Caki2 (cell line): ENCODE data around the gene SLC44A3. TPM values are rescaled to one million over a fixed set of nuclear protein-coding genes. Genes with fewer than 3 reads are reported as not detected.

Source experiments
- DNase-seq: peaks from one replicate; pipeline ENCODE4 v3.0.0-alpha.2; 2015; ENCODE audit warnings: low read depth
- in situ Hi-C: cut with HindIII; loops from 2 replicates; pipeline ENCODE4 v1.10.0; 2016; ENCODE audit warnings: low sequenced_read_pairs, low pct_unique_long_range_greater_than_20kb, mixed read lengths
- total RNA-seq: library from RNA; depleted of rRNA; stranded (reverse); fragments of >200 nt; shearing (Covaris generic); gene quantifications from 2 replicates; pipeline ENCODE4 v1.2.3, GENCODE V29; 2014; ENCODE audit warnings: low replicate concordance; rRNA removed

SLC44A3 gene, protein sequence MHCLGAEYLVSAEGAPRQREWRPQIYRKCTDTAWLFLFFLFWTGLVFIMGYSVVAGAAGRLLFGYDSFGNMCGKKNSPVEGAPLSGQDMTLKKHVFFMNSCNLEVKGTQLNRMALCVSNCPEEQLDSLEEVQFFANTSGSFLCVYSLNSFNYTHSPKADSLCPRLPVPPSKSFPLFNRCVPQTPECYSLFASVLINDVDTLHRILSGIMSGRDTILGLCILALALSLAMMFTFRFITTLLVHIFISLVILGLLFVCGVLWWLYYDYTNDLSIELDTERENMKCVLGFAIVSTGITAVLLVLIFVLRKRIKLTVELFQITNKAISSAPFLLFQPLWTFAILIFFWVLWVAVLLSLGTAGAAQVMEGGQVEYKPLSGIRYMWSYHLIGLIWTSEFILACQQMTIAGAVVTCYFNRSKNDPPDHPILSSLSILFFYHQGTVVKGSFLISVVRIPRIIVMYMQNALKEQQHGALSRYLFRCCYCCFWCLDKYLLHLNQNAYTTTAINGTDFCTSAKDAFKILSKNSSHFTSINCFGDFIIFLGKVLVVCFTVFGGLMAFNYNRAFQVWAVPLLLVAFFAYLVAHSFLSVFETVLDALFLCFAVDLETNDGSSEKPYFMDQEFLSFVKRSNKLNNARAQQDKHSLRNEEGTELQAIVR
- 3.1 and 4.4 TPM in 2 replicates for total RNA-seq

DNA sequence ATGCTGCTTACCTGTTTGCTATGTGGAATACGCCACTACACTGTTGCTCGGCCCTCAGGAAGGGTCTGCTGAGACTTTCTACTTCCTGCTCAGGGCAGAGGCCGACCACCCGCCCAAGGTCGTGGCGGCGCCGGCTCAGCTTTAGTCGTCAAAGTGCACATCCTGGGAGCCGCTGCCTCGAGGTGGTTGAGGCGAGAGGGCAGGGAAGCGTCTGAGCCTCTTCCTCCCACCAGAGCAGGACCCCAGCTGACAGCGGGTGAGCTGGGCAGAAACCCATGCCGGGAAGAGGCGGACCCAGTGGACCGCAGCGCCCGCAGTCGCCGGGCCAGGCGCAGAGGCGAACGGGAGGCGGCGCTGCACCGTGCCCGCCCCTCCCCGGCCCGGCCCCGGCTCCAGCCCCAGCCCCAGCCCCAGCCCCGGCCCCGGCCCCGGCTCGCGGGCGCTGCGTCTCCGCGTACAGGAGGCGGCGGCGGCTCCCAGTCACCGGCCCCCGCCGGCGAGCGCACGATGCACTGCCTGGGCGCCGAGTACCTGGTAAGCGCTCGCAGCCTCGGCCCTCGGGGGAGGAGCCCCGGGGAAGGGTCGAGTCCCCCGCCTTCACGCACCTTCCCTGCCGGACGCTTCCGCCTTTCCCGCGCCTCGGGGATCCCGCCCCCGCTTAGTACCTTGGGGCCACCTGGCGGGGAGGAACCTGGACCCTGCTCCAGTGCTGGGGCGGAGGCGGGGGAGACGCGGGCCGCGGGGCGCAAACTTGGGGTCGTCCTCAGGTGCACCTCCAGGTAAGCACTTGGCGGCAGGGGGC, at the start of gene SLC44A3:
Gene SLC44A3 (plus strand): TSS at position 413 of the 802 bp plus-strand sequence. CDS start 95 bp downstream, at position 508.
- DNase-seq: peak; percentile 2
- in situ Hi-C loops: no loop called here

DNA sequence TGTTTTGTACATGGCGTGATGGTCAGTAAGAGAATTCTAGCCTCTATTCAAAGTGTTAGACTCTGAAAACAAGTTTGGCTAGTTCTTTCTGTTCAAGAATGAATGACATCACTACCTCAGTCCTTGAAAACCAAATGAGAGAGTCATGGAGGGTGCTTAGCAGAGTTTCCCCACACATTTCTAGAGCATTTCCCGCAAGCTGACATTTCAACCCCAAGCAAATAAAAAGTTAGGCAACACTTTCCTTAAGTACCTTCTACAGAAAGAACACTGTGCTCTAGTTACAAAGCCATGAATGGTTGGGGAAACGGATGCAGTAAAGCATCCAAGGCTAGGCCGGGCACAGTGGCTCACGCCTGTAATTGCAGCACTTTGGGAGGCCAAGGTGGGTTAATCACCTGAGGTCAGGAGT, 47.9 kb upstream of the SLC44A3 start:
- in situ Hi-C loops: no loop called here

DNA sequence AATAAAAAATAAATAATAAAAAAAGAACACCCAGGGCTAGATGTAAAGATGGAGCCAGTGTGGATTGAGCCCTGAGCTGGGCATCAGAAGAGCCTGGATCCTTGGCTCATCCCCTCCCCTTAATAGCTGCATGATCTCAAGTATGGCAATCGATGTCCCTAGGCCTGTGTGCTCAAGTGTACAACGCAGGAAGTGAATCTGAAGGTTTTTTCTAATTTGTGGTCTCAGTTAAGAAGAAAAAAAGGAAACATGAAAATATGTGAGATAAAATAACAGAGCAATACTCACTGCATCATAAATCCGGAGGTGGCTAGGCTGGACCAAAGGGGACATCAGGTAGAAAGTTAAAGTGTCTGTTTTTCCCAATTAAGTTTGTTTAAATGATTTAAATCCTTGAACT, 47.3 kb upstream of the SLC44A3 start:
- DNase-seq: no peak
- in situ Hi-C loops: no loop called here

More for the DNA sequence above, 47.9 kb upstream of the SLC44A3 start:
- no peak for DNase-seq

DNA sequence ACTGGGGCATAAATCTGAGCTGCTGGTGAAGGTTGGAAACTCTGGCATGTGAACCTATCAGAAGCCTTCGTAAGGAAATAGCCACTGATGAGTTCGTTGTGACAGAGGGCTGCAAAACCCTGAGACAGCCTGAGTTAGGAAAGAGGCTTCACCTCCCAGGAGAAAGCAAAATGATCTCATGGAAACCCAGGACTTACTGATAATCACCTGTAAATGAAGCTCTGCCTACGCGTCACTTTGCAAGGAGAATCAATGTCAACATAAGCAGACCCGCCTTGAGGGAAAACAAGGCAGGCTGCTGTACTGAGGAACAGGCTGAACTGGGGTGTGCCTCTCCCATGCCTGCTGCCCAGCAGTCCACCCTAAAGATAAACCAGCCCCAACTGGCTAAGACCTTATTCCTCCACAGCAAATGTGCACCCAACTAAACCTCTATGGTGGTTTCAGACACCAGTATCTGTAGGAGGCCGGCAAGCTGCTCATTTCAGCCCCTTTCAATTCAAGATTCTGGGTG, 46.8 kb upstream of the SLC44A3 start:
- DNase-seq: no peak
- in situ Hi-C loops: no loop called here

DNA sequence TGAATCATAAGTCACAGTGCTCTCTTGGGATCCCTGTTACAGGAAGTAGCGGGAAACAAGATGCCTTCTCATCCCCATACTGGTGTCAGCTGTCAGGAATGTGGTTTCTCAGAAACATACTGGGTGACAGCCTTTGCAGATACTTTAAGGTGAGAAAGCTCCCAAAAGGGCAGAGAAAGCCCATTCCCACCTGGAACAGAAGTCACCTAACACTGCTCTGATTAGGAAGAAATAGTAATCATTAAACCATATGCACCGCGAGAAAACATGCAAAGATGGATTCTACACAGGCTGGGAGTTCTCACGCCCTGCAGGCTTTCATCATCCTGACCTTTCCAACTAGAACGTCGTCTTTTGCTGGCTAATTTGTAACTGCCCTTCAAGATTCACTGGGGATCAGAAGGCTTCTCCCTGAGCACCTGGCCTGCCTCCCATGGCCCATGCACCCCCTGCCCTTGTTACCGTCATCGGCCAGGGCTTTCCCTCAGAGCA, 46.2 kb upstream of the SLC44A3 start:
- DNase-seq: peak; percentile 7
- in situ Hi-C loops: no loop called here

DNA sequence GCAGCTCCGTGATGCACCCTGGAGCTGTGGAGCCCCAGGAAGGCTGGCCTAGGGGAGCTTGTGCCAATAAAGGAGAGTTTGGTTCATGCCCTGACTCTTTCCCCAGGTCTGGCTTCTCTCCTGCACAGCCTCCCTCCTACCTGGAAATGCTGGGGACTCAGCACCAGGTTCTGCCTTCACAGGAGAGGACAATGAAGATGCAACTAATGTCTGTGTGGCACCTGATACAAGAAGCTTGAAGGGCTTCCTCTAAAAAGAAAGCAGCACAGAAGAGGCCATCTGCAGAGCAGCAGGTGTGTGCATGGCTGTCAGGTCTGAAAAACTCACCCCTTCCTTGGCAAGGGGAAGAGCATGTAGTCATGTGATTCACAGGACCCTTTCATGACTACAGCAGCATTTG, 43.7 kb upstream of the SLC44A3 start:
- DNase-seq: no peak
- in situ Hi-C loops: no loop called here

DNA sequence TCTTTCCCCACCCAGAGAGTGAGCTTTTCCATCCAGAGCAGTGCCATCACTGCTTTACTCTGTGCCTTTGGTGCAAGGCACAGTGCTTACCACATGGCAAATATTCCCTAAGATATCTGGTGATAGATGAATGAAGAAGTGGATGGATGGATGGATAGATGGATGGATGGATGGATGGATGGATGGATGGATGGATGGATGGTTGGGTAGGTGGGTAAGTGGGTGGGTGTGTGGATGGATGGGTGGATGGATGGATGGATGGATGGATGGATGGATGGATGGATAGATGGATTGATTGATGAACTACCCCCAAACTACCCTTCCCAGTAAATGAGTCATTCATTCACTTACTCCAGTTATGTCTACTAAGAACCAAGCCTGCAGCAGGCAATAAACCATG, 42.9 kb upstream of the SLC44A3 start:
- in situ Hi-C loops: no loop called here
- no peak for DNase-seq

DNA sequence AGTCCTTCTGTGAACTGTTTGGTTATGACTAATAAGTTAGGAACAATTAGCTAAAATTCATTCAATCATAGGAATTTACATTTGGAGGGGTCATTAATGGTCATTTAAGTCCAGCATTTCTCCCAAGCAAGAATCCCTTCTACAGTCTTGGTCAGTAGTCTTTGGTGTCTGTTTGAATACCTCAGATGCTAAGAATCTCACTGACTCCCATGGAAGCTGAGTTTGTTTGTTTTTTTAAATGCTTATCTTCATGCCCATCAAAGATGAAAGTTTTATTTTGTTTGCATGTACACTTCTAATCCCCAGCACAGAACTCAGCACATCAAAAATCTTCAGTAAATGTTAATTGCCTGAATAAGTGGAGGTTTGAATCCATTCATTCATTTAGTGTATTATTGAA, 41.3 kb upstream of the SLC44A3 start:
- in situ Hi-C loops: no loop called here
- DNase-seq: no peak

DNA sequence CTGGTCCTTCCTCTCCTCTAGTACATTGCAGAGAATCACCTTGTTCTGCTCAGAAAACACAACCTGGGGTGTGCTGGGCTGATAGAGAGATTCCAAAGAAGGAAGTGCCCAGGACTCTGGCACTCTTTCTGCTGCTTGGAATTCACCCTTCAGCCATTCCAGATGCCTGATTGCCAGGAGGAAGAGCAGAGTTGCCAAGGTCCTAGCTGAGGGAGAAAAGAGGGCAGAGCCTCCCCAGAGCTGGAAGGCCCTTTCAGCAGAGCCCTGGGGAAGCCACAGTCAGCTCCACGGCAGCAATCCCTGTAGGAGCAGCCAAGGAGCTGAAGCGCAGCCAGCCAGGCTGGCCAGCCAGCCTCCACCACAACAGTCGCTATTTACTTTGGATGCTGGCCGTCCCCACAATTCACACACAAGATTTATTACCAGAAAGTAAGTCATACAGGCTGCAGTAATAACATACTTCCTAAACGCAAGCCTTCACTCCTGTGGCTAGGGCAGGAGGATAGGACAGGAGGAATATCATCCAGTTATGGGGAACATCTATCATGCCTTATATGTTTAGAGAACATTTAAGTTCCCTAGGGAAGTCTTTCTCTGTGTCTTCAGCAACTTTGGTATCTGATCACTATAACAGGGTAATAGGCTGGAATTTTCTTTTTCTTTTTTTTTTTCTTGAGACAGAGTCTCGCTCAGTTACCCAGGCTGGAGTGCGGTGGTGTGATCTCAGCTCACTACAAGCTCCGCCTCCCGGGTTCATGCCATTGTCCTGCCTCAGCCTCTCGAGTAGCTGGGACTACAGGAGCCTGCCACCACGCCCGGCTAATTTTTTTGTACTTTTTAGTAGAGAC, 36.6 kb upstream of the SLC44A3 start:
- in situ Hi-C loops: no loop called here
- DNase-seq: peak; percentile 5

DNA sequence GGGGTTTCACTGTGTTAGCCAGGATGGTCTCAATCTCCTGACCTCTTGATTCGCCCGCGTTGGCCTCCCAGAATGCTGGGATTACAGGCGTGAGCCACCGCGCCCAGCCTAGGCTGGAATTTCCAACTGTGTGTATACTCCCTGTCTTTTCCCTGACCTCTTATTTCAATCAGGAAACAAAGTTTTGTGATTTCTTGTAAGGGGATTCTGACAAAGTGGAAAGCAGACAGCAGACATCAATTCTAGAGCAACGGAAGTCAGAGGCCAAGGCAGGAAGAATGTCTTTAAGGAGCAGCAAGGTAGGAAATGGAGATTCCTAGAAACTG, 36.0 kb upstream of the SLC44A3 start:
- in situ Hi-C loops: no loop called here
- DNase-seq: no peak

DNA sequence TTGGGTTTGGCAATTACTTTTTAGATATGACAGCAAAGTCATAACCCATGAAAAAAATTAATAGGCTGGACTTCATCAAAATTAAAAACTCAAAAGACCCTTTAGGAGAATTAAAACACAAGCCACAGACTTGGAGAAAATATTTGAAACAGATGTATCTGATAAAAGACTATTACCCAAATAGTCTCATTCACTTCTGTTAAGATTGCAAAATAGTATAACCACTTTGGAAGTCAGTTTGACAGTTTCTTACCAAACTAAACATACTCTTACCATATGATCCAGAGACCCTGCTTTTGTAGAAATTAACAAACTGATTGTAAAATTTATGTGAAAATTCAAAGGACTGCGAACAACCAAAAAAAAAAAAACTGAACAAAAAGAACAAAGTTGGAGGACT, 32.5 kb upstream of the SLC44A3 start:
- in situ Hi-C loops: no loop called here
- no peak for DNase-seq

DNA sequence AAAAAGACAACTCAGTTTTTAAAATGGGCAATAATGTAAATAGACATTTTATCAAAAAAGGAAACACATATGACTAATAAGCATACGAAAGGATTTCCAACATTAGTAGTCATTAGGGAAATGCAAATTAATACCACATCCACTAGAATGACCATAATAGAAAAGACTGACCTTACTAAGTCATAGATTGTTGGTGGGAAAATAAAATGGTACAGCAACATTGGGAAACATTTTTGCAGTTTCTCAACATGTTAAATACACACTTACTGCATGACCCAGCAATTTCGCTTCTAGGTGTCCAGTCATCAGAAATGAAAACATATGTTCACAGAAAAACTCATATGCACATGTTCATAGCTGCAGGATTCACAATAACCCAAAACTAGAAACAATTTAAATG, 29.9 kb upstream of the SLC44A3 start:
- no peak for DNase-seq
- in situ Hi-C loops: no loop called here

DNA sequence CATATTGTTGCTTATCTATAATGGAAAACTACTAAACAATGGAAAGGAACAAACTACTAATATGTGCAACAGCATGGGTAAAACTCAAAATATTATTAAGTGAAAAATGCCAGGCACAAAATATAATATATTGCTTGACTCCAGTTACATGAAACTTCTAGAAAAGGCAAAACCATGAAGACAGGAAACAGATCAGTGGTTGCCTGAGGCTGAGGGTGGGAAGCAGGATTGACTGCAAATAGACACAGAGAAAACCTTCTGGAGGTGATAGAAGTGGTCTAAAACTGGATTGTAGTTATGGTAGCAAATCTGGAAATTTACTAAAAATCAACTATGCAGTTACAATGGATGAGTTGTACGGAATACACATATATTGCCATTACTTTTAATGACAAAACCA, 29.5 kb upstream of the SLC44A3 start:
- no peak for DNase-seq
- in situ Hi-C loops: no loop called here

DNA sequence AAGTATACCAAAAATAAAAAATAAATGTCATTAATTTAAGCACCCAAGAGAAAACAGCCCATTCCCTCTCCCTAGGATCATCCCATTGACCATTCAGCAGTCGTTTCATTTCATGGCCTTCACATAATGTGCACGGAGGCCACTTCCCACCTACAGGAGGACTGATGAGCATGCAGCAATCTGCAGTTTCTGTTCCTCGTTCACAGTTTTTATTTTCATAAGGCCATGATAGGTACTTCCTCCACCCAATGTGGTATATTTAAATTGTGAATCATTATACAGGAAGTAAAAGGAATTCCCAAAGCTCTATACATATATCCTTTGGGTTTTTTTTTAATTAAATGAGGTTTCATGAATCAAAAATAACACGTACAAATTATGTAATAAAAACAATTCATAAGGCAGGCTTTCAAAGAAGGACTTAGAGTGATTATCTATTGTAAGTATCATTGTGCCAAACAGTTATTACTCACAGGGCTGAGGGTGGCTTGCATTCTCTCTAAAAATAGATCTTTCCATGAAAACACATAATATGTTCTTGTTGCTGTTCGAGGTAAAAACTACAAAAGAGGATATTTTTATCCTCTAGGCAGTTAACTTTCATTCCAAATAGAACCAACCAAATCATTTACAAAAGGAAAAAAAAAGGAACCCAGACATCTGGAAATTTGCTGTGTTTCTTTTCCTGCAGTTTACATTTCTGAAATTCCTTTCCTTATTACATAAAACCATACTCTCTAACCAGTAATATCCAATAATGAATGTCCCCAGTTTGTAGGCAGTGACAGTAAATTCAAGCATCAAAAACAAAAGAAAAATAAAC, 27.5 kb upstream of the SLC44A3 start:
- DNase-seq: no peak
- in situ Hi-C loops: no loop called here

DNA sequence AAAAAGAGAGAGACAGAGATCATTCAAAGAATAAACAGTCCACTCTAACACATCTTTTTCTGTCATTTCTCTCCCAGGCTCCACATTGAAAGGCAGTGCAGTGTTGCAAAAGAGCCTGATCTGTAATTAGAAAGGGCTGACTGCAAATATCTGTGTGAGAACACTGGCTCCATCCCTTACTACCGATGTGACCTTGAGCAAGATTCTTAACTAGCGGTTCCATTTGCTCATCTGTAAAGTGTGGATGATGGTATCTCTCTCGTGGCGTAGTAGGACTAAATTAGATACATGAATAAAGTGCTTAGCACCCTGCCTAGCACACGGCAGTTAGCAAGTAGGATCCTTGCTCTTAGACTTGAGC, 26.9 kb upstream of the SLC44A3 start:
- no peak for DNase-seq
- in situ Hi-C loops: no loop called here

DNA sequence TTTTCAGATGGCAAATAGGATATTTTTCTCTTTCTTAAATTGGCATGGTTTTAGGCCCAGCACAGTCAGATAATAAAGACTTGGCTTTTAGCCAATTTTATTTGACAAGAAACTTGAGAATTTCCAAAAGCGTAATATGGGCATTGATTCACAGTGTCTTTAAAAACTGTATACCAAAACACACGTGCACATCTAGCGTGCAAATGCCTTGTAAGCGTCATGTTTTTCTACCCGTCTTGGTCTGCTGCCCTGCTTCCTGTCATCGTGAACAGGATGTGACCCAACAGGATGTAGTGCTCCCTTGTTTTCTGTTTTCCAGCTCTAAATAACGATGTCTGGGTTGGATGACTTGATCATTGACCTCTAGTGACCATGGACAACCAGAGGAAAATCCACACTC, 24.7 kb upstream of the SLC44A3 start:
- DNase-seq: no peak
- in situ Hi-C loops: no loop called here

DNA sequence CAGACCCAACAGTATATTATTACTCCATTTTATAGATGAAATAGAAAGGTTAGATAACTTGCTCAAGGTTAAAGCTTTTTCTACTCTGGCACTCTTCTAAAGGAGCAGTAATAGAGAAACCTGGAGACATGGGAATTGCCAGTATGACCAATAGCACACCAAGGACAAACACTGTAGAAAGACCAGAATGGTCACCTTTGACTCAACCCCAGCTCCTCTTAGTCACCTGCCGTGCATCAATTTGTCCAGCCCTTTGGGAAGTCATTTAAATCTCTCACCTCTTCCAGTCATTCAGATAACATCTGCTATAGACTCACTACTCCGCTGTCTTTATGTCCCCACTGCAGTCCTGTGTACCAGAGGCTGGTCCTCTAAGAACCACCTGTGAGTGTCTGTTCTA, 23.9 kb upstream of the SLC44A3 start:
- in situ Hi-C loops: no loop called here
- DNase-seq: no peak
